ENCODE measurements around the gene SLC8B1.

SLC8B1 gene

DNA sequence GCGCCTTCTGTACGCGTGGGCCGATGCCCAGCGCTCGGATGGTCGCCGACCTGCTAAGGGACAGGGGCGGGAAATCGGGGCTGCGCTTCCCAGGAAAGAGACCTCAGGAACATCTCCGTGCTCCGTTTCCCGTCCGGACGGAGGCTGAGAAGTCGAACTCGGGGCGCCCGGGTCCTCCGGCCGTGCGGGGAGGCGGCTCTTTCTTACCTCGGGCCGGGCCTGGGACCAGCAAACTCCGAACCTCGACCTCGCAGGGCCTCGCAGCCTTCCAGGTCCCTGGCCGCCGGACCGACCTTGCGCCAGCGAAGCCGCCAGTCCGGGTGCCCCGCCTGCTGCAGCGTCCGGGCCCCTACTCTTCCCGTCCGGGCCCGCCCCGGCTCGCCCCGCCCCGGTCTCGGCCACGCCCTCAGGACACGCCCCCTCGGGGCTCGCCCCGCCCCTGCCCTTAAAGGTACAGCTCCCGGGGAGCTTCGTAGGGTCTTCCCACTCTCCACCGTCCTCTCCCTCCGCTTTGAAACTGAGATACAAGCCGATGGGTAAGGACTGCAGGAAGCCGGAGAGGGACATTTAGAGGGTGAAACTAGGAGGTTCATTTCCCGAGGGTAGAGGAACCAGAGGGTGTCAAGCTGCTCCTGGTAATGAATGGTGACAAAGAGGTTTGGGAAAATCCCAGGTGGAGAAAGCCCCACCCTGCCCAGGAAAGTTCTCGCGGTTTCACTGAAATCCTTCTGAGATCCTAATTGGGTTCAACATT lies at the start of gene SLC8B1:
Gene SLC8B1 (minus strand): TSS at position 324 of the 754 bp plus-strand sequence. CDS start 2,231 bp downstream, outside the sequence.
- DNase-seq (ENCODE audit: low read depth) = peak; percentile 55
- TF ChIP-seq, protein P1, sequence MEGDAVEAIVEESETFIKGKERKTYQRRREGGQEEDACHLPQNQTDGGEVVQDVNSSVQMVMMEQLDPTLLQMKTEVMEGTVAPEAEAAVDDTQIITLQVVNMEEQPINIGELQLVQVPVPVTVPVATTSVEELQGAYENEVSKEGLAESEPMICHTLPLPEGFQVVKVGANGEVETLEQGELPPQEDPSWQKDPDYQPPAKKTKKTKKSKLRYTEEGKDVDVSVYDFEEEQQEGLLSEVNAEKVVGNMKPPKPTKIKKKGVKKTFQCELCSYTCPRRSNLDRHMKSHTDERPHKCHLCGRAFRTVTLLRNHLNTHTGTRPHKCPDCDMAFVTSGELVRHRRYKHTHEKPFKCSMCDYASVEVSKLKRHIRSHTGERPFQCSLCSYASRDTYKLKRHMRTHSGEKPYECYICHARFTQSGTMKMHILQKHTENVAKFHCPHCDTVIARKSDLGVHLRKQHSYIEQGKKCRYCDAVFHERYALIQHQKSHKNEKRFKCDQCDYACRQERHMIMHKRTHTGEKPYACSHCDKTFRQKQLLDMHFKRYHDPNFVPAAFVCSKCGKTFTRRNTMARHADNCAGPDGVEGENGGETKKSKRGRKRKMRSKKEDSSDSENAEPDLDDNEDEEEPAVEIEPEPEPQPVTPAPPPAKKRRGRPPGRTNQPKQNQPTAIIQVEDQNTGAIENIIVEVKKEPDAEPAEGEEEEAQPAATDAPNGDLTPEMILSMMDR (conservative IDR thresholded peaks at IDR 0.05; ENCODE audit: control insufficient read depth, insufficient read depth, low read depth, low read length) = no peak
- H3K4me3 ChIP-seq (ENCODE audit: control insufficient read depth, low read depth, low read length) = peak within 1 kb of the TSS; percentile 56

DNA sequence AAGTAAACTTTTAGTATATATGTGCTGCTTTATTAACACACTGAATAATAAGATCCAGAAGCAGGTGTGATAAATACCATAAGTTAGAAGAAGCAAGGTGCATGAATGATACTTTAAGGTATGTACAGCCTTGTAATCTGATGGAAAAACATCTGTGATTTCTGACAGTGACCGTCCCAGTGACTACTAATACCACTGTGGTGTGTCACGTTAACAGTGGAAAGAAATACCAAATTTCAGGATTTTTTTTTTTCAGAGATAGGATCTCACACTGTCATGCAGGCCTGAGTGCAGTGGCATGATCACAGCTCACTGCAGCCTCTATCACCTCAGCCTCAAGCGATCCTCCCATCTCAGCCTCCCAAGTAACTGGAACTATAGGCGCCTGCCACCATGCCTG lies 47.3 kb upstream of the SLC8B1 start:
- no peak for DNase-seq (ENCODE audit: low read depth)

DNA sequence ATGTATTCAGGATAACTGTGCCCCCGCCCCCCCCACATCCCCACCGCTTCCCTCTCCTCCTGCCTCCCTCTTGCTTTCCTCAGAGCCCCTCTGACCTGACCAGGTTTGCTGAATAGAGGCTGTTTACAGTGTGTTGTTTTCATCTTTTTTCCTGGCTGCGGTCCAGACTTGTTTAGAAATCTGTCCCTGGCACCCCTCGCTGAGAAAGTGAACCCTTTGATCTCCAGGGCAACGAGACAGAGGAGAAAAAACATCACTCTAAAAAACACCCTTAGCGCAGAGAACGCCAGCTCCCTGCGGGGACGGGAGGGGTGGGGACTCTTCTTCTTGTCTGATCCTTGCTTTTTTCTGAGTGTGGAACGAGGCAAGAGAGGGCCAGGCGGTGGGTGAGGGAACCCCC lies 46.3 kb upstream of the SLC8B1 start:
- TF ChIP-seq, protein P1 (conservative IDR thresholded peaks at IDR 0.05; ENCODE audit: control insufficient read depth, insufficient read depth, low read depth, low read length) = no peak
- no peak overlapping the region for H3K4me3 ChIP-seq (ENCODE audit: control insufficient read depth, low read depth, low read length)
- DNase-seq (ENCODE audit: low read depth) = no peak

More for the DNA sequence above, 47.3 kb upstream of the SLC8B1 start:
- TF ChIP-seq, protein P1 (conservative IDR thresholded peaks at IDR 0.05; ENCODE audit: control insufficient read depth, insufficient read depth, low read depth, low read length) = no peak
- no peak overlapping the region for H3K4me3 ChIP-seq (ENCODE audit: control insufficient read depth, low read depth, low read length)

DNA sequence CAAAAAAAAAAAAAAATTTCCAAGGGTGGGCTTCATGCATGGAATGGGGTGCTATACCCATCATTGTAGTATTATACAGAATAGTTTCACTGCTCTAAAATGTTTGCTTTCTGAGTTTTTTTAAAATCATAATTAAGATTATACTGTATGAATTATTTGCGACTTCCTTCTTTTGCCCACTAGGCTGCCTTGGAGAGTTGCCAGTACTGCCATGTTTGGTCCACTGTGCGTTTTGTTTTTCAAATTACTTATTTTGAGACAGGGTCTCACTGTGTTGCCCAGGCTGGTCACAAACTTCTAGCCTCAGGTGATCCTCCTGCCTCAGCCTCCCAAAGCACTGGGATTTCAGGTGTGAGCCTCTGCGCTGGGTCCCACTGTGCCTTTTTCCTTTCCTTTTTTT lies 43.4 kb upstream of the SLC8B1 start:
- H3K4me3 ChIP-seq (ENCODE audit: control insufficient read depth, low read depth, low read length) = no peak overlapping the region
- TF ChIP-seq, protein P1 (conservative IDR thresholded peaks at IDR 0.05; ENCODE audit: control insufficient read depth, insufficient read depth, low read depth, low read length) = peak; percentile 7
- no peak for DNase-seq (ENCODE audit: low read depth)

DNA sequence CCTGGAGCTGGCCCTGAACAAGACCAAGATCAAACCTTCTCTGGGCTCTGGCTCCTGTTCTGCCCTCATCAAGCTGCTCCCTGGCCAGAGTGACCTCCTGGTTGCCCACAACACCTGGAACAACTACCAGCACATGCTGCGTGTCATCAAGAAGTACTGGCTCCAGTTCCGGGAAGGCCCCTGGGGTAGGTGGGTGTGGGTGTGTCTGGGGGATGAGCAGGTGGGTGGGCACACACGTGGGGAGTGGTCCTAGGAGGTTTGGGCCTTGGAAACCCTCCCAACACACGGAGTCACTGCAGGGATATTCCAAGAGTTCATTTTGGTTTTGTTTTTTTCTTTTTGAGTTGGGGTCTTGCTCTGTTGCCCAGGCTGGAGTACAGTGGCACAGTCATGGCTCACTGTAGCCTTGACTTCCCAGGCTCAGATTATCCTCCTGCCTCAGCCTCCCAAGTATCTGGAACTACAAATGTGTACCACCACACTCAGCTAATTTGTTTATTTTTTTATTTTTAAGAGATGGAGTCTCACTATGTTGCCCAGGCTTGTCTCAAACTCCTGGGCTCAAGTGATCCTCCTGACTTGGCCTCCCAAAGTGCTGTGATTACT lies 40.0 kb upstream of the SLC8B1 start:
- H3K4me3 ChIP-seq (ENCODE audit: control insufficient read depth, low read depth, low read length) = no peak overlapping the region
- no peak for DNase-seq (ENCODE audit: low read depth)
- TF ChIP-seq, protein P1 (conservative IDR thresholded peaks at IDR 0.05; ENCODE audit: control insufficient read depth, insufficient read depth, low read depth, low read length) = no peak

DNA sequence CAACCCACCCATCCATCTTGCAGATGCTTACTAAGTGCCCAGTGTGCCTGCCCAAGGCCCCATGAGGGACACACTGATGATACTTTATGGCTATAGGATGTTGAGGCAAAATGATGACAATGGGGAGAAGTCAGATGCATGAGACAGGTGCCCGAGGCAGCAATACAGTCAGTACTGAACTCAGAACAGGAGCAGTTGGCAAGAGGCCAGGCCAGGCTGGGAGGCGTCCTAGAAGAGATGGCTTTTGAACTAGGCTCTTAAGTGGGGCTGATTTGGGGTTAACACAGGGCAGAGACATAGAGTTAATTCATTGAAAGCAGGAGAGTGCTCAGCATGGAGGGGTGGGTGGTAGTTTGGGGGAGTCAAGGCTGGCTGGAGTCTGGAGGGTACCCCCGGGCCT lies 39.1 kb upstream of the SLC8B1 start:
- DNase-seq (ENCODE audit: low read depth) = no peak
- no peak overlapping the region for H3K4me3 ChIP-seq (ENCODE audit: control insufficient read depth, low read depth, low read length)
- TF ChIP-seq, protein P1 (conservative IDR thresholded peaks at IDR 0.05; ENCODE audit: control insufficient read depth, insufficient read depth, low read depth, low read length) = no peak
